MCF 10A (cell line): ENCODE results near the gene TEDC2. TPM values are rescaled to one million over a fixed set of nuclear protein-coding genes. Genes with fewer than 3 reads are reported as not detected.
A peak's percentile ranks its signal among the peaks of the same experiment; 100 is the strongest.
"Not testable (repeated sequence)": the region's sequence is repeated elsewhere in the genome, so short reads cannot be mapped to it uniquely, and the experiment has no call there.

ENCODE experiments used
- BruUV-seq: library from RNA; stranded (reverse); fragments of 400-500 nt; replicated peaks from 2 replicates; lab custom pipeline; 2021; lab: Mats Ljungman, UMichigan
- CTCF ChIA-PET: fragments of 300-600 bp; sonication (Branson Sonifier 250); formaldehyde crosslinking; extraction: SDS; loops from one replicate; lab custom pipeline; 2021; ENCODE audit warnings: antibody characterized with exemption, inconsistent platforms; lab: Yijun Ruan, JAX
- POLR2A ChIA-PET: fragments of 300-600, 350-650 bp; sonication (Branson Sonifier 250); formaldehyde crosslinking; extraction: SDS; loops from one replicate; lab custom pipeline; 2020; ENCODE audit warnings: antibody characterized with exemption, inconsistent platforms; lab: Yijun Ruan, JAX
- DNase-seq: peaks from one replicate; pipeline ENCODE4 v3.0.0-alpha.2; 2018; ENCODE audit not compliant: unreplicated experiment
- H3K27ac Mint-ChIP-seq: one replicate; pipeline ENCODE4 v1.8.0; 2022; ENCODE audit warnings: mild to moderate bottlenecking, low read depth, mixed read lengths; ENCODE audit not compliant: unreplicated experiment
- H3K27me3 Mint-ChIP-seq: one replicate; pipeline ENCODE4 v1.8.0; 2022; ENCODE audit warnings: mixed read lengths; ENCODE audit not compliant: insufficient read depth, unreplicated experiment
- H3K36me3 Mint-ChIP-seq: one replicate; pipeline ENCODE4 v1.8.0; 2022; ENCODE audit warnings: mild to moderate bottlenecking, moderate library complexity, mixed read lengths; ENCODE audit not compliant: insufficient read depth, unreplicated experiment
- H3K4me1 Mint-ChIP-seq: one replicate; pipeline ENCODE4 v1.8.0; 2022; ENCODE audit warnings: mixed read lengths; ENCODE audit not compliant: insufficient read depth, unreplicated experiment
- H3K4me3 Mint-ChIP-seq: one replicate; pipeline ENCODE4 v1.8.0; 2022; ENCODE audit warnings: mild to moderate bottlenecking, moderate library complexity, mixed read lengths; ENCODE audit not compliant: unreplicated experiment
- H3K9me3 Mint-ChIP-seq: one replicate; pipeline ENCODE4 v1.8.0; 2022; ENCODE audit warnings: mixed read lengths; ENCODE audit not compliant: unreplicated experiment
- CTCF ChIP-seq: fragments of 200-600 bp; IDR thresholded peaks from one replicate; pipeline ENCODE4 v1.8.0; 2022; ENCODE audit warnings: antibody characterized with exemption, mild to moderate bottlenecking; ENCODE audit not compliant: unreplicated experiment
- intact Hi-C: fragments of 100-400 bp; cut with micrococcal nuclease; formaldehyde crosslinking; loops from 2 replicates; pipeline ENCODE4 v1.14.1; 2022
- total RNA-seq: library from RNA; stranded (reverse); gene quantifications from 2 replicates; pipeline ENCODE4 v1.2.3, GENCODE V29; 2022

TEDC2 gene
- total RNA-seq, 1 experiment from 2014 or later, result 6.9 TPM

GRCh38 chr16:2476345-2476720 lies 16.4 kb downstream of the TEDC2 start:
- intact Hi-C loops, result no loop called here
- DNase-seq, result no peak
- TF ChIP-seq CTCF, result no peak
- H3K27me3 Mint-ChIP-seq, result no peaks in the 10 kb centered on the region
- H3K9me3 Mint-ChIP-seq, result no peaks in the 10 kb centered on the region
- H3K4me3 Mint-ChIP-seq, result peak overlapping the region; percentile 74
- H3K4me1 Mint-ChIP-seq, result peaks cover 16% of the 10 kb centered on the region
- no peak overlapping the region for H3K27ac Mint-ChIP-seq
- ChIA-PET CTCF (no interaction called here), POLR2A (interaction anchor here (0.6 kb wide), 1 partner anchor 218 kb away, joined by 3 read pairs; no protein-coding TSS in a partner anchor)
- BruUV-seq, result no TSS peak
- H3K36me3 Mint-ChIP-seq, result peaks cover 10% of the 10 kb centered on the region

- H3K4me1 Mint-ChIP-seq, result peaks cover 16% of the 10 kb centered on the region
- H3K9me3 Mint-ChIP-seq, result no peaks in the 10 kb centered on the region
- no peaks in the 10 kb centered on the region for H3K27me3 Mint-ChIP-seq
- no TSS peak for BruUV-seq
- intact Hi-C loops, result no loop called here
- no peak for DNase-seq
- POLR2A ChIA-PET, result no interaction called here
- CTCF ChIA-PET, result interaction anchor here (0.5 kb wide), 1 partner anchor 10 kb away, joined by 4 read pairs; no protein-coding TSS in a partner anchor
- no peak for TF ChIP-seq CTCF
- no peak overlapping the region for H3K27ac Mint-ChIP-seq
- peaks cover 10% of the 10 kb centered on the region for H3K36me3 Mint-ChIP-seq
- no peak overlapping the region for H3K4me3 Mint-ChIP-seq
Measured at GRCh38 chr16:2476741-2477140, 16.8 kb downstream of the TEDC2 start.

- no peak for DNase-seq
- peaks cover 16% of the 10 kb centered on the region for H3K4me1 Mint-ChIP-seq
- peaks cover 10% of the 10 kb centered on the region for H3K36me3 Mint-ChIP-seq
- CTCF ChIA-PET, result interaction anchor here (0.5 to 1.0 kb wide), 3 partner anchors 11 to 54 kb away, joined by 3 to 5 read pairs (median 4); no protein-coding TSS in a partner anchor
- no peak overlapping the region for H3K27ac Mint-ChIP-seq
- POLR2A ChIA-PET, result interaction anchor here (0.7 to 1.1 kb wide), 3 partner anchors 12 to 272 kb away, joined by 3 read pairs; partner anchors contain the start of genes MLST8 and TEDC2
- intact Hi-C loops, result no loop called here
- TF ChIP-seq CTCF, result no peak
- no peak overlapping the region for H3K4me3 Mint-ChIP-seq
- no peaks in the 10 kb centered on the region for H3K27me3 Mint-ChIP-seq
- no peaks in the 10 kb centered on the region for H3K9me3 Mint-ChIP-seq
- BruUV-seq, result no TSS peak
Measured at GRCh38 chr16:2477327-2477726, 17.4 kb downstream of the TEDC2 start.

- Mint-ChIP-seq H3K4me1 (peaks cover 13% of the 10 kb centered on the region), H3K36me3 (peaks cover 10% of the 10 kb centered on the region), H3K27me3 (no peaks in the 10 kb centered on the region), H3K9me3 (no peaks in the 10 kb centered on the region), H3K27ac (no peak overlapping the region), H3K4me3 (no peak overlapping the region)
- intact Hi-C loops, result no loop called here
- DNase-seq, result no peak
- ChIA-PET POLR2A (interaction anchor here (0.6 to 1.1 kb wide), 3 partner anchors 18 to 273 kb away, joined by 3 to 4 read pairs (median 3); partner anchors contain the start of genes MLST8 and TEDC2), CTCF (interaction anchor here (0.5 to 1.0 kb wide), 5 partner anchors 20 to 116 kb away, joined by 3 to 5 read pairs (median 3); no protein-coding TSS in a partner anchor)
- TF ChIP-seq CTCF, result no peak
- no TSS peak for BruUV-seq
Measured at GRCh38 chr16:2478279-2478678, 18.4 kb downstream of the TEDC2 start.

- H3K9me3 Mint-ChIP-seq, POLR2A ChIA-PET, H3K27me3 Mint-ChIP-seq, H3K27ac Mint-ChIP-seq, intact Hi-C loops, CTCF ChIA-PET, BruUV-seq, DNase-seq, H3K4me3 Mint-ChIP-seq: not testable (repeated sequence)
- Mint-ChIP-seq H3K4me1 (peaks cover 12% of the 10 kb centered on the region), H3K36me3 (peaks cover 10% of the 10 kb centered on the region)
Measured at GRCh38 chr16:2479996-2480395, 20.1 kb downstream of the TEDC2 start.
